RPMI7951 (cell line): Measurements from ENCODE around the gene DDX27. TPM values are rescaled to one million over a fixed set of nuclear protein-coding genes. Genes with fewer than 3 reads are reported as not detected.

Source experiments
- DNase-seq: peaks from one replicate; pipeline ENCODE4 v3.0.0-alpha.2; 2012; ENCODE audit warnings: low read depth
- total RNA-seq: library from RNA; depleted of rRNA; stranded (reverse); fragments of >200 nt; shearing (Covaris generic); gene quantifications from 2 replicates; pipeline ENCODE4 v1.2.3, GENCODE V29; 2014; rRNA removed

Gene DDX27
- total RNA-seq, 1 experiment from 2014 or later: 66.3 TPM

- no peak for DNase-seq
Observed at GRCh38 chr20:49288250-49288751, 69.1 kb downstream of the DDX27 start.

- no peak for DNase-seq
Observed at GRCh38 chr20:49288784-49289696, 69.8 kb downstream of the DDX27 start.

- no peak for DNase-seq
Observed at GRCh38 chr20:49290608-49291191, 71.5 kb downstream of the DDX27 start.

- no peak for DNase-seq
Observed at GRCh38 chr20:49291200-49291599, 72.0 kb downstream of the DDX27 start.

GRCh38 chr20:49292010-49292409 lies 72.8 kb downstream of the DDX27 start:
- DNase-seq: no peak

GRCh38 chr20:49293122-49293521 lies 73.9 kb downstream of the DDX27 start:
- DNase-seq: no peak

Other genes starting within 250 kb of the DDX27 start
- gene CSE1L, start 173.1 kb upstream of the DDX27 start, total RNA-seq: 248 and 336 TPM in 2 replicates
- gene STAU1, start 31.1 kb upstream of the DDX27 start, total RNA-seq: 62.3 and 66.9 TPM in 2 replicates
- 38.3 and 42.3 TPM in 2 replicates for gene ZNFX1, start 58.6 kb downstream of the DDX27 start, total RNA-seq